PC-3 (cell line): ENCODE results near the gene LEP.

ENCODE experiments used
- EZH2 ChIP-seq: fragments of 300-600 bp; sonication (generic); IDR thresholded peaks from one replicate; pipeline ENCODE4 v1.6.1; 2017; ENCODE audit warnings: antibody characterized with exemption, mild to moderate bottlenecking, low read length; ENCODE audit not compliant: unreplicated experiment
- TF ChIP-seq, protein P1 (sequence below): fragments of 300-600 bp; sonication (generic); conservative IDR thresholded peaks from 2 replicates; pipeline ENCODE4 v1.5.1; 2017; ENCODE audit warnings: antibody characterized with exemption, low read depth, mild to moderate bottlenecking, low read length

DNA sequence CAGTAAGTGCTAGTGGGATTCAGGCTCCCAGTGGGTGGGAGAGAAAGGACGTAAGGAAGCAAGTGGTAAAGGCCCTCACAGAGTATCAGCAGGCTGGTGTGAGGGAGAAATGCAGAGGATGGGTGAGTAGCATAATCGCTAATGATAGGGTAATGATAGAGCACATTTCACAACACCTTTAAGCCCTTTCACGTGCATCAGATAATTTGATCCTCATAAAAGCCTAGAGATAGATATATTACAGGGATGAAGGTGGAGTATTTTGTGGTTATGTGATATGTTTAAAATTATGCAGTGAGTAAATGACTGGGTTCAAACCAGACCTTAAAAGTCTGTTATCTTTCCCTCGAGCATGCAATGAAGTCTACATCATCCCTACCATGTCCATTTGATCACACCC is 10.3 kb downstream of the LEP start:
- TF ChIP-seq, protein P1, sequence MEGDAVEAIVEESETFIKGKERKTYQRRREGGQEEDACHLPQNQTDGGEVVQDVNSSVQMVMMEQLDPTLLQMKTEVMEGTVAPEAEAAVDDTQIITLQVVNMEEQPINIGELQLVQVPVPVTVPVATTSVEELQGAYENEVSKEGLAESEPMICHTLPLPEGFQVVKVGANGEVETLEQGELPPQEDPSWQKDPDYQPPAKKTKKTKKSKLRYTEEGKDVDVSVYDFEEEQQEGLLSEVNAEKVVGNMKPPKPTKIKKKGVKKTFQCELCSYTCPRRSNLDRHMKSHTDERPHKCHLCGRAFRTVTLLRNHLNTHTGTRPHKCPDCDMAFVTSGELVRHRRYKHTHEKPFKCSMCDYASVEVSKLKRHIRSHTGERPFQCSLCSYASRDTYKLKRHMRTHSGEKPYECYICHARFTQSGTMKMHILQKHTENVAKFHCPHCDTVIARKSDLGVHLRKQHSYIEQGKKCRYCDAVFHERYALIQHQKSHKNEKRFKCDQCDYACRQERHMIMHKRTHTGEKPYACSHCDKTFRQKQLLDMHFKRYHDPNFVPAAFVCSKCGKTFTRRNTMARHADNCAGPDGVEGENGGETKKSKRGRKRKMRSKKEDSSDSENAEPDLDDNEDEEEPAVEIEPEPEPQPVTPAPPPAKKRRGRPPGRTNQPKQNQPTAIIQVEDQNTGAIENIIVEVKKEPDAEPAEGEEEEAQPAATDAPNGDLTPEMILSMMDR = no peak
- TF ChIP-seq EZH2 = no peak
